KMS-11 (cell line): ENCODE measurements around the gene TRAF3IP1.

Source experiments
- H2AFZ ChIP-seq: fragments of 200-600 bp; sonication (generic); 2 replicates; pipeline ENCODE4 v1.6.1; 2016; ENCODE audit warnings: antibody characterized with exemption, mixed run types, low read depth
- H3K27ac ChIP-seq: fragments of 200-600 bp; sonication (generic); 2 replicates; pipeline ENCODE4 v1.6.1; 2016; ENCODE audit warnings: mild to moderate bottlenecking, mixed run types
- H3K27me3 ChIP-seq: fragments of 200-600 bp; sonication (generic); 2 replicates; pipeline ENCODE4 v1.6.1; 2017; ENCODE audit warnings: mild to moderate bottlenecking, low read depth, mixed run types, moderate library complexity; ENCODE audit not compliant: insufficient read depth
- H3K36me3 ChIP-seq: fragments of 200-600 bp; sonication (generic); 2 replicates; pipeline ENCODE4 v1.6.1; 2017; ENCODE audit warnings: mild to moderate bottlenecking, mixed run types; ENCODE audit not compliant: insufficient read depth
- H3K4me1 ChIP-seq: fragments of 200-600 bp; sonication (generic); 2 replicates; pipeline ENCODE4 v1.6.1; 2016; ENCODE audit warnings: mild to moderate bottlenecking, low read depth, mixed run types; ENCODE audit not compliant: poor library complexity, severe bottlenecking
- H3K4me2 ChIP-seq: fragments of 200-600 bp; sonication (generic); 2 replicates; pipeline ENCODE4 v1.7.0; 2016; ENCODE audit warnings: mild to moderate bottlenecking, mixed run types
- H3K4me3 ChIP-seq: fragments of 200-600 bp; sonication (generic); IDR thresholded peaks from 2 replicates; pipeline ENCODE4 v1.6.1; 2017; ENCODE audit warnings: low read depth, low read length, mixed read lengths; ENCODE audit not compliant: insufficient read depth
- H3K79me2 ChIP-seq: fragments of 200-600 bp; sonication (generic); 2 replicates; pipeline ENCODE4 v1.6.1; 2016; ENCODE audit warnings: low read depth, mixed run types; ENCODE audit not compliant: insufficient read depth
- H3K9ac ChIP-seq: fragments of 200-600 bp; sonication (generic); 2 replicates; pipeline ENCODE4 v1.6.1; 2016; ENCODE audit warnings: mild to moderate bottlenecking, mixed run types
- H4K20me1 ChIP-seq: fragments of 200-600 bp; sonication (generic); 2 replicates; pipeline ENCODE4 v1.6.1; 2016; ENCODE audit warnings: mild to moderate bottlenecking, mixed run types; ENCODE audit not compliant: insufficient read depth
- TF ChIP-seq, protein P1 (sequence below): fragments of 200-600 bp; sonication (generic); conservative IDR thresholded peaks from 2 replicates; pipeline ENCODE4 v1.6.1; 2017; ENCODE audit warnings: low read depth, mild to moderate bottlenecking, antibody characterized with exemption, low read length, moderate library complexity, mixed read lengths

Gene TRAF3IP1

DNA sequence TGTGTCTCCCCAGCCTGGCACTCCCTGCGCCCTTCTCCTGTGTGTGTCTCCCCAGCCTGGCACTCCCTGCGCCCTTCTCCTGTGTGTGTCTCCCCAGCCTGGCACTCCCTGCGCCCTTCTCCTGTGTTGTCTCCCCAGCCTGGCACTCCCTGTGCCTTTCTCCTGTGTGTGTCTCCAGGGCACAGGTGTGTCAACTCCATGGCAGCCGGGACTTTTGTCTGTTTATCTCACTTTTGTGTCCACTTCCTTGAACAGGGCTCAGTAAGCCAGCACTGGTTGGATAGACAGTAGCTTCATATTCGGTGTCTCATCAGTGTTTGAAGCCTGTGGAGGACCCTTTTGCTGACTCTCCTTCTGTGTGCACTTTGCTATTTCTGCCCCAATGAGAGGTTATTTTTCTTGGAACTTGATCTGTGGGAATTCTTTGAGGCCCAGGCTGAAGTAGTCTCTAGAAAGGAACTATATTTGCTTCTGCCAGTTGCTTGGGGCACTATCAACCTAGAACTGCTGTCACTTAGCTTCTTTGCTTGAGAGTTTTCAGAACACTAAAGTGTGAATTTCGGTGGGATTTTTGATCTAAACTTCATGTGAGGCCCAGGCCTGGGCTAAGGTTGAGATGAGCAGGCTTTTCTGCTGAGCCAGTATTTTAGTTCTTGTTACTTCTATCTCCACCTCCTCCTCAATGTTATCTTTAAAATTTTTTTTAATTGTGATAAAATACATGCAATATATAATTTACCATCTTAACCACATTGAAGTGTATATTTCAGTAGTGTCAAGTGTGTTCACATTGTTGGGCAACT is 98.1 kb downstream of the TRAF3IP1 start:
- no peaks in the 10 kb centered on the region for H3K79me2 ChIP-seq
- no peaks in the 10 kb centered on the region for H3K36me3 ChIP-seq
- H3K27ac ChIP-seq = no peak overlapping the region
- no peaks in the 10 kb centered on the region for H4K20me1 ChIP-seq
- H3K4me2 ChIP-seq = no peak overlapping the region
- TF ChIP-seq, protein P1, sequence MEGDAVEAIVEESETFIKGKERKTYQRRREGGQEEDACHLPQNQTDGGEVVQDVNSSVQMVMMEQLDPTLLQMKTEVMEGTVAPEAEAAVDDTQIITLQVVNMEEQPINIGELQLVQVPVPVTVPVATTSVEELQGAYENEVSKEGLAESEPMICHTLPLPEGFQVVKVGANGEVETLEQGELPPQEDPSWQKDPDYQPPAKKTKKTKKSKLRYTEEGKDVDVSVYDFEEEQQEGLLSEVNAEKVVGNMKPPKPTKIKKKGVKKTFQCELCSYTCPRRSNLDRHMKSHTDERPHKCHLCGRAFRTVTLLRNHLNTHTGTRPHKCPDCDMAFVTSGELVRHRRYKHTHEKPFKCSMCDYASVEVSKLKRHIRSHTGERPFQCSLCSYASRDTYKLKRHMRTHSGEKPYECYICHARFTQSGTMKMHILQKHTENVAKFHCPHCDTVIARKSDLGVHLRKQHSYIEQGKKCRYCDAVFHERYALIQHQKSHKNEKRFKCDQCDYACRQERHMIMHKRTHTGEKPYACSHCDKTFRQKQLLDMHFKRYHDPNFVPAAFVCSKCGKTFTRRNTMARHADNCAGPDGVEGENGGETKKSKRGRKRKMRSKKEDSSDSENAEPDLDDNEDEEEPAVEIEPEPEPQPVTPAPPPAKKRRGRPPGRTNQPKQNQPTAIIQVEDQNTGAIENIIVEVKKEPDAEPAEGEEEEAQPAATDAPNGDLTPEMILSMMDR = no peak
- H3K4me3 ChIP-seq = no peak overlapping the region
- peaks cover 16% of the 10 kb centered on the region for H3K4me1 ChIP-seq
- no peak overlapping the region for H3K9ac ChIP-seq
- no peak overlapping the region for H2AFZ ChIP-seq
- no peaks in the 10 kb centered on the region for H3K27me3 ChIP-seq

DNA sequence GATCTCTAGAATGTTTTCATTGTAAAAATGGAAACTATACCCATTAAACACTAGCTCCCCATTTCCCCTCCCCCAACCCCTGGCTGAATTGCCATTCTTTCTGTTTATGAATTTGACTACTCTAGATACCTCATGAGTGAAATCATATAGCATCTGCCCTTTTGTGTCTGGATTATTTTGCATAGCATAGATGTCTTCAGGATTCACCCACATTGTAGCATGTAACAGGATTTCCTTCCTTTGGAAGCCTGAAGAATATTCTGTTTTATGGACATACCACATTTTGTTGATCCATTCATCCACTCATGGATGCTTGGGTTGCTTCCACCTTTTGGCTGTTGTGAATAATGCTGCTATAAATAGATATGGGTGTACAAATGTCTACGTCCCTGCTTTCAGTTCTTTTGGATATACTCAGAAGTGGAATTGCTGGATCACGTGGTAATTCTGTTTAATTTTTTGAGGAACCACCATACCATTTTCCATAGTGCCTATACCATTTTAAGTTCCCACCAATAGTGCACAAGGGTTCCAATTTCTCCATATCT is 98.8 kb downstream of the TRAF3IP1 start:
- no peak overlapping the region for H3K9ac ChIP-seq
- H4K20me1 ChIP-seq = no peaks in the 10 kb centered on the region
- H3K27ac ChIP-seq = no peak overlapping the region
- H3K4me2 ChIP-seq = no peak overlapping the region
- H3K36me3 ChIP-seq = no peaks in the 10 kb centered on the region
- H3K4me1 ChIP-seq = peaks cover 15% of the 10 kb centered on the region
- no peak overlapping the region for H2AFZ ChIP-seq
- no peaks in the 10 kb centered on the region for H3K79me2 ChIP-seq
- no peaks in the 10 kb centered on the region for H3K27me3 ChIP-seq
- H3K4me3 ChIP-seq = no peak overlapping the region
- TF ChIP-seq, protein P1 = no peak

DNA sequence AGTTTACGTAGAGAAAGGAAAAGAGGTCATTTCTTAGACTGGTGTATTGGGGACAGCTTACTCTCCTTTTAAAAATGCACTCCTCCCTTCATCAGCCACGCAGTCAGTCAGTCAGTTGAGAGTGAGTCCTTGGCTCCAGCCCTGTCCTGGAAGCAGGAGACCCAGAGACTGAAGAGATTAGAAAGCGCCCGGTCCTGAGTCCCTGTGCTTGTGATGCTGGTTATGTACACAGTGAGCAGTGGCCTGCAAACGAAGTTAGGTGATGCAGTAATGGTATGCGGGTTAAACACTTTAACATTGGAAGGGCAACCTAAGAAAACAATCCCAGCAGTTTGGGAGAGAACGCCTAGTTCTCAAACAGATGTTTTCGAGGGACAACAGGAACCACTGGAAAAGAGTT is 100.1 kb downstream of the TRAF3IP1 start:
- Histone ChIP-seq H4K20me1 (no peaks in the 10 kb centered on the region), H3K4me1 (peaks cover 2% of the 10 kb centered on the region), H2AFZ (no peak overlapping the region), H3K9ac (no peak overlapping the region), H3K79me2 (no peaks in the 10 kb centered on the region), H3K4me3 (no peak overlapping the region), H3K36me3 (no peaks in the 10 kb centered on the region), H3K27ac (no peak overlapping the region), H3K4me2 (no peak overlapping the region), H3K27me3 (no peaks in the 10 kb centered on the region)
- TF ChIP-seq, protein P1 = no peak

DNA sequence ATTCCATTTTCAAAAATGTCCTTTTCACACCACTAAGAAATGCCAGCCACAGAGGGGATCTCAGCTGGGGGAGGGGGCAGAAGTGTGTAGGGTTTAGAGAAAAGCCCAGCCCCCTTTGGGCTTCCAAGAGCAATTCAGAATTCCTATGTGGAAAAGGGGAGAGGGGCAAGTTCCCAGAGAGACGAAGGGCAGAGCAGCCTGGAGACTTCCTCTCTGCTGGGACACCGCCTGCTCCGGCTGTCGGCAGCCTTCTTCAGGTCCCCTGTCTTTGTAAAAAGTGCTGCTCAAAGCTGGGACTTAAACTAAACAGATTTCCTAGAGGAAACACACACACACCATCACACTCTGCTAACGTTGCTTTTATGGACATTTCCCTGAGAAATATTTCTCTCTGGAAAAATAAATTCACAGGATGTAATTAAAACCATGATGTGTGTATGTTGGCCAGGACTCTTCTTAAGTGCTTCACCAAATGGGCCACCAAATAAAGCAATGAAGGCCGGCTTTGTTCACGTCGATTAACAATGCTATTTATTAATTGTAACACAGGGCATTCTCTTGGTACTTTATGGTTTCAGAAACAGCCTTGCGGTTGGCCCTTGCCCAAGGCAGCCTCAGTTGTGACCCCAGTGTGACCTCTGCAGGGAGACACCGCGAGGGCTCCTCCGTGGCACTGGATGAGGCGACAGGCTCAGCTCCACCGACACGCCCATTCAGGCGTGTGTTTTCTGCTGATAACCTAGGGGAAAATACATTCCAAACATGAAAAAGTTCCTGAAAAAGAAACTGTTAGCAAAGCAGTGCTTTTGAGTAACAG is 100.8 kb downstream of the TRAF3IP1 start:
- Histone ChIP-seq H3K79me2 (no peaks in the 10 kb centered on the region), H2AFZ (no peak overlapping the region), H3K27me3 (no peaks in the 10 kb centered on the region), H3K27ac (no peak overlapping the region), H3K4me2 (no peak overlapping the region), H3K4me1 (no peaks in the 10 kb centered on the region), H3K4me3 (no peak overlapping the region), H3K36me3 (no peaks in the 10 kb centered on the region), H4K20me1 (no peaks in the 10 kb centered on the region), H3K9ac (no peak overlapping the region)
- TF ChIP-seq, protein P1 = no peak
